LNCaP clone FGC (cell line): Measurements from ENCODE around the gene NKAIN2.

Experiments used
- DNase-seq: peaks from one replicate; pipeline ENCODE4 v3.0.0-alpha.2; 2011; ENCODE audit warnings: low read depth
- H3K4me3 ChIP-seq: 2 replicates; pipeline ENCODE4 v1.5.1; 2011; ENCODE audit warnings: mild to moderate bottlenecking, low read depth, low read length, control low read depth
- CTCF ChIP-seq: IDR thresholded peaks from 2 replicates; pipeline ENCODE4 v1.5.1; 2012; ENCODE audit warnings: mild to moderate bottlenecking; ENCODE audit not compliant: control insufficient read depth, insufficient read depth; ENCODE audit errors: extremely low read depth

NKAIN2 gene

GRCh38 chr6:123771126-123771525, 32.5 kb upstream of the NKAIN2 start:
- no peak for DNase-seq
- no peak overlapping the region for H3K4me3 ChIP-seq
- TF ChIP-seq CTCF = no peak

GRCh38 chr6:123777563-123777962, 26.1 kb upstream of the NKAIN2 start:
- no peak for DNase-seq
- TF ChIP-seq CTCF = peak; percentile 46

GRCh38 chr6:123780021-123780420, 23.6 kb upstream of the NKAIN2 start:
- H3K4me3 ChIP-seq = no peak overlapping the region
- DNase-seq = no peak
- TF ChIP-seq CTCF = no peak

More at GRCh38 chr6:123777563-123777962, 26.1 kb upstream of the NKAIN2 start:
- H3K4me3 ChIP-seq = no peak overlapping the region

GRCh38 chr6:123784330-123784729, 19.3 kb upstream of the NKAIN2 start:
- no peak overlapping the region for H3K4me3 ChIP-seq
- no peak for TF ChIP-seq CTCF
- DNase-seq = no peak

GRCh38 chr6:123785039-123785438, 18.6 kb upstream of the NKAIN2 start:
- no peak for TF ChIP-seq CTCF
- DNase-seq = no peak
- no peak overlapping the region for H3K4me3 ChIP-seq

GRCh38 chr6:123788319-123788718, 15.3 kb upstream of the NKAIN2 start:
- no peak for TF ChIP-seq CTCF
- H3K4me3 ChIP-seq = no peak overlapping the region
- no peak for DNase-seq

GRCh38 chr6:123794190-123794589, 9.5 kb upstream of the NKAIN2 start:
- H3K4me3 ChIP-seq = no peak overlapping the region
- TF ChIP-seq CTCF = no peak
- DNase-seq = no peak
